Brain microvascular endothelial cell (primary cell): ENCODE results near the gene IGFALS.
A peak's percentile ranks its signal among the peaks of the same experiment; 100 is the strongest.

Source experiments
- DNase-seq: peaks from one replicate; pipeline ENCODE4 v3.0.0-alpha.2; 2020
- H3K27ac ChIP-seq: fragments of 250-450 bp; sonication (Bioruptor Pico); 2 replicates; pipeline ENCODE4 v1.5.1; 2020; ENCODE audit warnings: mild to moderate bottlenecking, moderate library complexity
- H3K27me3 ChIP-seq: fragments of 250-450 bp; sonication (Bioruptor Pico); replicated peaks from 2 replicates; pipeline ENCODE4 v1.5.1; 2020; ENCODE audit warnings: mild to moderate bottlenecking
- H3K36me3 ChIP-seq: fragments of 250-450 bp; sonication (Bioruptor Pico); replicated peaks from 2 replicates; pipeline ENCODE4 v1.5.1; 2020; ENCODE audit warnings: mild to moderate bottlenecking
- H3K4me3 ChIP-seq: 2 replicates; pipeline ENCODE4 v1.5.1; 2011; ENCODE audit warnings: low read depth, mild to moderate bottlenecking, control low read depth, low read length, moderate library complexity
- CTCF ChIP-seq: IDR thresholded peaks from 2 replicates; pipeline ENCODE4 v1.5.1; 2011; ENCODE audit warnings: low read depth, mild to moderate bottlenecking, moderate library complexity, low read length, control low read depth, inconsistent platforms; ENCODE audit errors: missing control alignments
- in situ Hi-C: cut with HindIII; loops from 2 replicates; pipeline ENCODE4 v1.10.0; 2017; ENCODE audit warnings: low sequenced_read_pairs, low pct_ligation_motif_present

Gene IGFALS

GRCh38 chr16:1823821-1824220, 30.3 kb upstream of the IGFALS start:
- peak; percentile 37 for DNase-seq
- TF ChIP-seq CTCF = peak; percentile 58
- in situ Hi-C loops = no loop called here
- no peaks in the 10 kb centered on the region for H3K27me3 ChIP-seq
- no peak overlapping the region for H3K4me3 ChIP-seq
- no peak overlapping the region for H3K27ac ChIP-seq
- peaks cover under 1% of the 10 kb centered on the region for H3K36me3 ChIP-seq

GRCh38 chr16:1822801-1823200, 29.3 kb upstream of the IGFALS start:
- Histone ChIP-seq H3K4me3 (no peak overlapping the region), H3K27me3 (no peaks in the 10 kb centered on the region), H3K36me3 (no peaks in the 10 kb centered on the region), H3K27ac (no peak overlapping the region)
- in situ Hi-C loops = no loop called here
- no peak for DNase-seq
- TF ChIP-seq CTCF = no peak

GRCh38 chr16:1821861-1822611, 28.5 kb upstream of the IGFALS start:
- Histone ChIP-seq H3K36me3 (no peaks in the 10 kb centered on the region), H3K4me3 (no peak overlapping the region), H3K27me3 (no peaks in the 10 kb centered on the region), H3K27ac (no peak overlapping the region)
- in situ Hi-C loops = no loop called here
- no peak for TF ChIP-seq CTCF
- no peak for DNase-seq

- in situ Hi-C loops = no loop called here
- DNase-seq = no peak
- H3K27ac ChIP-seq = no peak overlapping the region
- H3K27me3 ChIP-seq = no peaks in the 10 kb centered on the region
- no peak overlapping the region for H3K4me3 ChIP-seq
- TF ChIP-seq CTCF = no peak
- peaks cover 6% of the 10 kb centered on the region for H3K36me3 ChIP-seq
These were observed 27.4 kb upstream of the IGFALS start for GRCh38 chr16:1820946-1821290.

GRCh38 chr16:1820096-1820945, 26.8 kb upstream of the IGFALS start:
- no peak for DNase-seq
- H3K4me3 ChIP-seq = no peak overlapping the region
- H3K36me3 ChIP-seq = peaks cover 7% of the 10 kb centered on the region
- no peak for TF ChIP-seq CTCF
- no peak overlapping the region for H3K27ac ChIP-seq
- in situ Hi-C loops = no loop called here
- H3K27me3 ChIP-seq = no peaks in the 10 kb centered on the region
